Loucy (cell line): ENCODE measurements around the gene NHSL1.

ENCODE experiments used
- H2AFZ ChIP-seq: fragments of 200-600 bp; sonication (generic); 2 replicates; pipeline ENCODE4 v1.6.0; 2016; ENCODE audit warnings: antibody characterized with exemption, mild to moderate bottlenecking, low read length, moderate library complexity
- H3F3A ChIP-seq: fragments of 200-600 bp; 2 replicates; pipeline ENCODE4 v1.6.0; 2016; ENCODE audit warnings: antibody characterized with exemption, low read depth, mild to moderate bottlenecking
- H3K27me3 ChIP-seq: fragments of 200-600 bp; sonication (generic); 2 replicates; pipeline ENCODE4 v1.6.1; 2014; ENCODE audit warnings: low read length, mild to moderate bottlenecking; ENCODE audit not compliant: insufficient read depth, poor library complexity, severe bottlenecking
- H3K36me3 ChIP-seq: fragments of 200-600 bp; sonication (generic); 2 replicates; pipeline ENCODE4 v1.6.1; 2016; ENCODE audit warnings: low read length; ENCODE audit not compliant: insufficient read depth
- H3K4me1 ChIP-seq: fragments of 200-600 bp; sonication (generic); 2 replicates; pipeline ENCODE4 v1.5.1; 2014; ENCODE audit warnings: low read length, mild to moderate bottlenecking; ENCODE audit not compliant: insufficient read depth, poor library complexity, severe bottlenecking
- H3K4me2 ChIP-seq: fragments of 200-600 bp; sonication (generic); 2 replicates; pipeline ENCODE4 v1.6.0; 2014; ENCODE audit warnings: antibody characterized with exemption, low read length, low read depth, mild to moderate bottlenecking; ENCODE audit not compliant: poor library complexity, severe bottlenecking
- H3K4me3 ChIP-seq: fragments of 200-600 bp; sonication (generic); 2 replicates; pipeline ENCODE4 v1.5.1; 2014; ENCODE audit warnings: low read length, mild to moderate bottlenecking, mixed read lengths; ENCODE audit not compliant: poor library complexity, severe bottlenecking
- H3K79me2 ChIP-seq: fragments of 200-600 bp; sonication (generic); 2 replicates; pipeline ENCODE4 v1.6.1; 2014; ENCODE audit warnings: low read length; ENCODE audit not compliant: insufficient read depth
- H3K9ac ChIP-seq: fragments of 200-600 bp; sonication (generic); 2 replicates; pipeline ENCODE4 v1.6.0; 2014; ENCODE audit warnings: mild to moderate bottlenecking, low read depth, low read length, moderate library complexity; ENCODE audit not compliant: poor library complexity, severe bottlenecking
- H3K9me2 ChIP-seq: fragments of 200-600 bp; sonication (generic); replicated peaks from 2 replicates; pipeline ENCODE4 v1.6.1; 2016; ENCODE audit warnings: low read depth, low read length, mixed read lengths
- H3K9me3 ChIP-seq: fragments of 200-600 bp; sonication (generic); 2 replicates; pipeline ENCODE4 v1.6.1; 2014; ENCODE audit warnings: mild to moderate bottlenecking, antibody characterized with exemption, low read length, low read depth; ENCODE audit not compliant: insufficient read depth
- H4K20me1 ChIP-seq: fragments of 200-600 bp; sonication (generic); 2 replicates; pipeline ENCODE4 v1.6.0; 2014; ENCODE audit warnings: antibody characterized with exemption, low read length, mild to moderate bottlenecking; ENCODE audit not compliant: insufficient read depth, poor library complexity, severe bottlenecking
- EZH2phosphoT487 ChIP-seq: fragments of 200-600 bp; IDR thresholded peaks from 2 replicates; pipeline ENCODE4 v1.6.1; 2018; ENCODE audit warnings: antibody characterized with exemption, mild to moderate bottlenecking, moderate library complexity, borderline replicate concordance
- TF ChIP-seq, protein P1 (sequence below): fragments of 200-600 bp; sonication (generic); conservative IDR thresholded peaks from 2 replicates; pipeline ENCODE4 v1.5.1; 2014; ENCODE audit warnings: mild to moderate bottlenecking, antibody characterized with exemption, low read length

The NHSL1 gene

DNA sequence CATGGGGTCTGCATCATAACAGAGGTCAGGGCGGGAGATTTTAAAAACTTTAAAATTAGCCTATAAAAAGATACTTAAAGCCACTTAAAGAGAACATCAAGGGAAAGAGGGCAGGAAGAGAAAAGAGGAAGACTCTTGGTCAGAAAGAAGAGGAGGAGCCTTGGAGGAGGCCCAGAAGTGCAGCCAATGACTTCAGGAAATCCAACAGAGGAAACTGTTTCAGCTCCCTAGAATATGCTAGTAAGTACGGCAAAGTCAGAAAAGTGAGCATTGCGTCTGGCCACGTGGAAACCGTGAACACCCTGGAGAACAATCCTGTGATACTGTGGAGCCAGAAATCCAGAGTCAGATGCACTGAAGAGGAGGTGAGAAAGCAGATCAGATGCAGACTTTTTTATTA lies 22.5 kb upstream of the NHSL1 start:
- Histone ChIP-seq H3K79me2 (no peaks in the 10 kb centered on the region), H3K4me2 (peak overlapping the region; percentile 42), H3K4me3 (peak overlapping the region; percentile 0), H3K4me1 (peaks cover 12% of the 10 kb centered on the region), H3K27me3 (no peaks in the 10 kb centered on the region), H3K36me3 (no peaks in the 10 kb centered on the region), H3K9me2 (no peaks in the 10 kb centered on the region), H3F3A (no peaks in the 10 kb centered on the region), H4K20me1 (no peaks in the 10 kb centered on the region), H3K9ac (peak overlapping the region; percentile 33), H2AFZ (peak overlapping the region; percentile 68), H3K9me3 (no peaks in the 10 kb centered on the region)
- TF ChIP-seq, protein P1, sequence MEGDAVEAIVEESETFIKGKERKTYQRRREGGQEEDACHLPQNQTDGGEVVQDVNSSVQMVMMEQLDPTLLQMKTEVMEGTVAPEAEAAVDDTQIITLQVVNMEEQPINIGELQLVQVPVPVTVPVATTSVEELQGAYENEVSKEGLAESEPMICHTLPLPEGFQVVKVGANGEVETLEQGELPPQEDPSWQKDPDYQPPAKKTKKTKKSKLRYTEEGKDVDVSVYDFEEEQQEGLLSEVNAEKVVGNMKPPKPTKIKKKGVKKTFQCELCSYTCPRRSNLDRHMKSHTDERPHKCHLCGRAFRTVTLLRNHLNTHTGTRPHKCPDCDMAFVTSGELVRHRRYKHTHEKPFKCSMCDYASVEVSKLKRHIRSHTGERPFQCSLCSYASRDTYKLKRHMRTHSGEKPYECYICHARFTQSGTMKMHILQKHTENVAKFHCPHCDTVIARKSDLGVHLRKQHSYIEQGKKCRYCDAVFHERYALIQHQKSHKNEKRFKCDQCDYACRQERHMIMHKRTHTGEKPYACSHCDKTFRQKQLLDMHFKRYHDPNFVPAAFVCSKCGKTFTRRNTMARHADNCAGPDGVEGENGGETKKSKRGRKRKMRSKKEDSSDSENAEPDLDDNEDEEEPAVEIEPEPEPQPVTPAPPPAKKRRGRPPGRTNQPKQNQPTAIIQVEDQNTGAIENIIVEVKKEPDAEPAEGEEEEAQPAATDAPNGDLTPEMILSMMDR: no peak
- TF ChIP-seq EZH2phosphoT487: no peak

DNA sequence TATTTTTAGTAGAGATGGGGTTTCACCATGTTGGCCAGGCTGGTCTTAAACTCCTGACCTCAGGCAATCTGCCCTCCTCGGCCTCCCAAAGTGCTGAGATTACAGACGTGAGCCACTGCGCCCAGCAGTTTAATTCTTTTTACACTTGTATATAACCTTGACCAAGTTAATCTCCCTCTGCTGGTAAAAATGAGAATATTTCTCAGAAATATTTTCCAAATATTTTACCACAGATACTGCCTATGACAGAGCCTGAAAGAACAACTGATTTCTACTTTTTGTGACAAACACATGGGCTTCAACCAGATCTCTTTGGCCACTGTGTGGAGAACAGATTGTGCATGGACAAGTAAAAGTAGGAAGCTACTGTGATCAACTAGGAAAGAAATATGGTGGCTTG lies 21.2 kb upstream of the NHSL1 start:
- H3K9me3 ChIP-seq: no peaks in the 10 kb centered on the region
- H3F3A ChIP-seq: no peaks in the 10 kb centered on the region
- no peaks in the 10 kb centered on the region for H3K27me3 ChIP-seq
- H3K4me1 ChIP-seq: peaks cover 13% of the 10 kb centered on the region
- H2AFZ ChIP-seq: no peak overlapping the region
- H3K4me3 ChIP-seq: no peak overlapping the region
- H3K9ac ChIP-seq: no peak overlapping the region
- no peaks in the 10 kb centered on the region for H3K36me3 ChIP-seq
- no peak overlapping the region for H3K4me2 ChIP-seq
- TF ChIP-seq EZH2phosphoT487: no peak
- TF ChIP-seq, protein P1: peak; percentile 61
- no peaks in the 10 kb centered on the region for H4K20me1 ChIP-seq
- H3K79me2 ChIP-seq: no peaks in the 10 kb centered on the region
- no peaks in the 10 kb centered on the region for H3K9me2 ChIP-seq

DNA sequence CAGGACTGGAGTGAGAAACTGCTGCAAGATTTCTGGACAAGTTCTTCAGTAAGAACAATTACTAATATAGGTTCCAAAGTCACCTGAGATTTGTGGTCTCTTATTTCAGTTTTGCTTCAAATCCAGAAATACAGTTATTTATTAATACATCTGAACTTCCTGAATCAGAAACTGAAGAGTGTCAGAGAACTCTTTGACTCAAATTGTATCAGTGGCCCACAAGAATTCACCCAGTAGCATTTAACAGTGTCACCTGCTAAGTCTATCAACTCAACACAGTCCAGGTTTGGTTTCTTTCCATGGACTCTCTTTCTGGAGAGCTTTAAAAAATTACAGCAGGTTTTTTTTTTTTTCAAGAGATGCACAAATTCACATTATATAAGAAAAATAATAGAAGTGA lies 18.8 kb upstream of the NHSL1 start:
- Histone ChIP-seq H4K20me1 (no peaks in the 10 kb centered on the region), H3F3A (no peaks in the 10 kb centered on the region), H2AFZ (no peak overlapping the region), H3K79me2 (no peaks in the 10 kb centered on the region), H3K4me2 (no peak overlapping the region), H3K9ac (no peak overlapping the region), H3K4me1 (peaks cover 24% of the 10 kb centered on the region), H3K4me3 (no peak overlapping the region), H3K27me3 (no peaks in the 10 kb centered on the region), H3K36me3 (no peaks in the 10 kb centered on the region), H3K9me2 (no peaks in the 10 kb centered on the region), H3K9me3 (no peaks in the 10 kb centered on the region)
- TF ChIP-seq, protein P1: no peak
- no peak for TF ChIP-seq EZH2phosphoT487
